HG03095 (cell line): ENCODE data around the gene FAM78B.

Experiments
- ATAC-seq: cut with Tn5 transposase; IDR thresholded peaks from one replicate; pipeline ENCODE4 v1.9.1; 2021; ENCODE audit warnings: moderate library complexity; ENCODE audit not compliant: unreplicated experiment

The FAM78B gene

GRCh38 chr1:166020210-166020609 lies 146.6 kb downstream of the FAM78B start:
- no peak for ATAC-seq
